PFSK-1 (cell line): ENCODE data around the gene CTSV.

Source experiments
- POLR2AphosphoS5 ChIP-seq: IDR thresholded peaks from 2 replicates; pipeline ENCODE4 v1.6.1; 2012; ENCODE audit warnings: low read depth, mild to moderate bottlenecking, control low read depth, low read length, moderate library complexity
- REST ChIP-seq, 2 experiments: IDR thresholded peaks; 2 replicates each; pipeline versions ENCODE4 v1.6.1 to v1.8.0; 2011 to 2012; ENCODE audit warnings: low read depth in 2 of 2, low read length in 2 of 2, control low read depth in 1 of 2, inconsistent platforms in 1 of 2, mild to moderate bottlenecking in 1 of 2, moderate library complexity in 1 of 2; ENCODE audit not compliant: insufficient read depth in 1 of 2
- TAF1 ChIP-seq: IDR thresholded peaks from 2 replicates; pipeline ENCODE4 v1.6.1; 2012; ENCODE audit warnings: low read length, control low read depth, borderline replicate concordance; ENCODE audit not compliant: insufficient read depth

GRCh38 chr9:97038611-97039513, at the start of gene CTSV:
- TF ChIP-seq POLR2AphosphoS5 (no peak), TAF1 (no peak), REST (IDR thresholded peaks at IDR 0.05; ENCODE audit: insufficient read depth in 1 of 2, low read depth in 2 of 2, low read length in 2 of 2) (no peak)
